ENCODE results near the gene SHKBP1.
"Not testable (repeated sequence)": the region's sequence is repeated elsewhere in the genome, so short reads cannot be mapped to it uniquely, and the experiment has no call there.

Gene SHKBP1

GRCh38 chr19:40556953-40557530 is 19.6 kb upstream of the SHKBP1 start:
- DNase-seq, result no peak

DNA sequence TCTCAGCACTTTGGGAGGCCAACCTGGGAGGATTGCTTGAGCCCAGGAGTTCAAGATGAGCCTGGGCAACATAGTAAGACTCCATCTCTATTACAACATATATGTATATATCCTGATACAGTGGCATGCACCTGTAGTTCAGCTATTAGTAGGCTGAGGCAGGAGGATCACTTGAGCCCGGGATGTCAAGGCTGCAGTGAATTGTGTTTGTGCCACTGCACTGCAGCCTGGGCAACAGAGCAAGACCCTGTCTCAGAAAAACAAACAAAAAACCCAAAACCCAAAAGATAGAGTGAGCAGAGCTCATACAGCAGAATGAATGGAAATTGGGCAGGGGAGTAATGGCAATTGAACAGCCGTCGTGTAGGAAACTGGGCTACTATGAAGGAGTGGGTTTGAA is 17.3 kb upstream of the SHKBP1 start:
- no peak for DNase-seq

DNA sequence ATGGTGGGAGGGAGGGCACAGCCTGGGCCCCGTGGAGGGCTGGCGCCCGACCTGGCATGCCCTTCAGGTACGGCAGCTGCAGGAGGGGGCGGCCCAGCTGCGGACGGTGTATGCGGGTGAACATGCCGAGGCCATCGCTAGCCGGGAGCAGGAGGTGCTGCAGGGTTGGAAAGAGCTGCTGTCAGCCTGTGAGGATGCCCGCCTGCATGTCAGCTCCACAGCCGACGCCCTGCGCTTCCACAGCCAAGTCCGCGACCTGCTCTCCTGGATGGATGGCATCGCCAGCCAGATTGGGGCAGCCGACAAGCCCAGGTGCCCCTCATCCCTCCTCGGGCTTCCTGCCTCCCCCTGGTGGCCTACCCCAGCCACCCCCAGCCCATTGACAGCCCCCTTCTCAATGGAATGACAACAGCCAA is 16.6 kb upstream of the SHKBP1 start:
- DNase-seq, result peak in 1 of 14 donors; percentile 42

- no peak for DNase-seq
Measured at GRCh38 chr19:40561947-40562346, 14.7 kb upstream of the SHKBP1 start.

- not testable (repeated sequence) for DNase-seq
Measured at GRCh38 chr19:40564535-40564934, 12.1 kb upstream of the SHKBP1 start.

- DNase-seq, result no peak
Measured at GRCh38 chr19:40565355-40565754, 11.3 kb upstream of the SHKBP1 start.

GRCh38 chr19:40565910-40566495 is 10.7 kb upstream of the SHKBP1 start:
- peak in 2 of 14 donors; percentile 13 to 74 for DNase-seq

- DNase-seq, result no peak
Measured at GRCh38 chr19:40567040-40567749, 9.5 kb upstream of the SHKBP1 start.

DNA sequence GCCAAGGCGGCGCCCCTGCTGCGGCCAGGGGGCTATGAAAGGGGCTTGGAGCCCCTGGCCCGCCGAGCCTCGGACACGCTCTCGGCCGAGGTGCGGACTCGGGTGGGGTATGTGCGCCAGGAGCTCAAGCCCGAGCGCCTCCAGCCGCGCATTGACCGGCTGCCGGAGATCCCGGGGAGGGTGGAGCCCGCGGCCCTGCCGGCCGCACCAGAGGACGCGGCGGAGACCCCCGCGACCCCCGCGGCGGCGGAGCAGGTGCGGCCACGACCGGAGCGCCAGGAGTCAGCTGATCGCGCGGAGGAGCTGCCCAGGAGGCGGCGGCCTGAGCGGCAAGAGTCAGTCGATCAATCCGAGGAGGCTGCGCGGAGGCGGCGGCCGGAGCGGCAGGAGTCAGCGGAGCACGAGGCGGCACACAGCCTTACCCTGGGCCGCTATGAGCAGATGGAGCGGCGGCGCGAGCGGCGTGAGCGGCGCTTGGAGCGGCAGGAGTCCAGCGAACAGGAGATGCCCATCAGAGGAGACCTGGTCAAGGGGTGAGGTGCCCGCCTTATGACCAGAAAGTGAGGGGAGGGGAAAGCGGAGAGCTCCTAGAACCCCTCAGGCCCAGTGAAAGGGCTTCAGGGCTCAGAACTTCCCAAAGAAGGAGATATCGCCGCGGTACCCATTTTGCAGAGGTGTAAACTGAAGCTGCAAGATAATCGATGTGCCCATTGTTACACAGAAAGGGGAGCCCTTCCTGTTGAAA is 8.8 kb upstream of the SHKBP1 start:
- DNase-seq, result no peak

GRCh38 chr19:40570313-40571004 is 6.2 kb upstream of the SHKBP1 start:
- DNase-seq, result peak; percentile 53 to 99 (median 94)

DNA sequence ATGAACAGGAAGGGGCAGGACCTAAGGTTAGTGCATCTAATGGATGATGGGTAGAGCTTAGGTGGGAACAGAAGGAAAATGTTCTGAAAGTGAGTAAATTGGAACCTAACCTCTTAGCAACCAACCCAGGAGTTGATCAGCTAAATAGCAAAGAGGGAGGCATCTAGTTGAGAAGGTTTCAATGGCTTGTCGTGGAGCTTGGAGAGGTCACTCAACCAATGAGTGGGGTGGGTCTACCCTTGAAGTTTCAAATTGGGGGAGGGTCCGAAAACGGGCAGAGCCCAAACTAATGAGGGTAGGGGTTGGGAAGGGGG is 5.7 kb upstream of the SHKBP1 start:
- no peak for DNase-seq

DNA sequence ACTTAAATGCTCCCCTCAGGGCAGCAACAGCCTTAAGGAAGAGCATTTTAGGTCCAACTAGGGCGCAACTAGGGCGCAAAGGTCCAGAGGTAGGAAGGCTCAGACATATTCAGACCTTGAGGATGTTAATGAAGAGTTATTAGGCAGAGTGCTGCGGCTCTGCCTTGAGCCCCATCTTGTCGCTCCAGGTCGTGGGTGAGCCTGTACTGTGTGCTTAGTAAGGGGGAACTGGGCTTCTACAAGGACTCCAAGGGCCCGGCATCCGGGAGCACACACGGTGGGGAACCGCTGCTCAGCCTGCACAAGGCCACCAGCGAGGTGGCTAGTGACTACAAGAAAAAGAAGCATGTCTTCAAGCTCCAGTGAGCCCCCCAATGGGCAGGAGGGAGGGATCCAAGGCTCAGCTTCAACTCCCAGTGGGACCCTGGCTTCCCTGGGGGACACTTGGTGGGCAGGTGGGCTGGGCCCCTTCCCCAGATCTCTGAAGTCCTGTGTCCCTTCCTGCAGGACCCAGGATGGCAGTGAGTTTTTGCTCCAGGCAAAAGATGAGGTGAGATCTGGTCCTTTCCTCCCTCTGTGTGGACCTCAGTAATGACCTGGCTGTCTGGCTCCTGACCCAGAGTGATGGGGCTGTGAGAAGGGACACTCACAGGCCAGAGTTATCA is 4.7 kb upstream of the SHKBP1 start:
- no peak for DNase-seq

GRCh38 chr19:40575326-40575725 is 1.3 kb upstream of the SHKBP1 start:
- no peak for DNase-seq

GRCh38 chr19:40576151-40576584 is 505 bp upstream of the SHKBP1 start:
- DNase-seq, result no peak

GRCh38 chr19:40578442-40578908 is 1.8 kb downstream of the SHKBP1 start:
- peak in 2 of 14 donors; percentile 16 to 44 for DNase-seq

DNA sequence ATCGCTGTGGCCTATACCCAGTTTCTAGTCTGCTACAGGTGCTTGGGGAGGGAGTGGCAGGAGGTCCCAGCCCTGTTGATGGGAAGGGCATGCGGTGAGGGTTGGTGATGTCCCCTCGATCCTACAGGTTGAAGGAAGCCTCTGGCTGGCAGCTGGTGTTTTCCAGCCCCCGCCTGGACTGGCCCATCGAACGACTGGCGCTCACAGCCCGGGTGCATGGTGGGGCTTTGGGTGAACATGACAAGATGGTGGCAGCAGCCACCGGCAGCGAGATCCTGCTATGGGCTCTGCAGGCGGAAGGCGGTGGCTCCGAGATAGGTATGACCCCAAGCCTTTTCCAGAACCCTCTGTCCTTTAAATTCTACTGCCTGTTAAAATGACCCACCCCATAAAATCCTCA is 3.9 kb downstream of the SHKBP1 start:
- DNase-seq, result no peak

DNA sequence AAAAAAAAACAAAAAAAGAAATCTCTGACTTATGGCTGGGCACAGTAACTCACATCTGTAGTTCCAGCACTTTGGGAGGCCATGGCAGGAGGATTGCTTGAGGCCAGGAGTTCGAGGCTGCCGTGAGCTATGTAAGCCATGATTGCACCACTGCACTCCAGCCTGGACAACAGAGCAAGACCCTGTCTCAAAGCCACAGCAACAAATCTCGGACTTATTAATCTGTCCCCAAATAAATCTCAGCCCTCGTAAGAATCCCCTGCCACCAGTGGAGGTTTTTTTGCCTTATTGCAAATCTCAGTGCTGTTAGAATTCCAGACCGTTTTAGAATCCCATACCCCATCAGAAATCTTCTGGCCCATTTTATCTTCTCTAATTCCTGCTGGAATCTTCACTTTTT is 4.9 kb downstream of the SHKBP1 start:
- no peak for DNase-seq

GRCh38 chr19:40582467-40582866 is 5.8 kb downstream of the SHKBP1 start:
- DNase-seq, result no peak

DNA sequence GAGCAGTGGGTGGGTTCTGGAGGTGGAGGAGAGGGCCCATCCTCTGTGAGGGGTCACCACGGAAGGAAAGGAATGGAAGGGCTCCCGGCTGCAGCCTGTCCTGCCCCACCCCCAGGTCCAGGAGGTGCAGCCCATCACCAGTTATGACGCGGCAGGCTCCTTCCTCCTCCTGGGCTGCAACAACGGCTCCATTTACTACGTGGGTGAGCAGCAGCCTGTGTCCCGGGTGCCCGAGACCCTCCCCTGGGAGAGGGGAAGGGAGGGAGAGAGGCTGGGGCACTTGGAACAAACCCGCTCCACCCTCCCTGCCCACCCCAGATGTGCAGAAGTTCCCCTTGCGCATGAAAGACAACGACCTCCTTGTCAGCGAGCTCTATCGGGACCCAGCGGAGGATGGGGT is 6.6 kb downstream of the SHKBP1 start:
- DNase-seq, result no peak

DNA sequence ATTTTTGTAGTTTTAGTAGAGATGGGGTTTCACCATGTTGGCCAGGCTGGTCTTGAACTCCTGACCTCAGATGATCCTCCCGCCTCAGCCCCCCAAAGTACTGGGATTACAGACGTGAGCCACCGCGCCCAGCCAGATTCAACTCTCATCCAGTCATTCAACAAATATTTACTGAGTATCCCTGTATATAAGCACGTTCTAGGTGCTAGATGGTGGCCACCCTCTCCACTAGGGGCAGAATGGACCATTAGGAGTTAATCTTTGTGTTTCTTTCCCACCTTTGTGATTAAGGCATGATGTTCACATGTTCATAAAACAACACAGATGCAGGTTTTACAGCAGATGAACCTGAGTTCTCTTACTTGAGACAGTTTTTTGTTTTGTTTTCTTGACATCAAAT is 7.3 kb downstream of the SHKBP1 start:
- no peak for DNase-seq

GRCh38 chr19:40585241-40585981 is 8.7 kb downstream of the SHKBP1 start:
- no peak for DNase-seq

Measured in C1 segment of cervical spinal cord (tissue), 14 donors.